HG02884 (cell line): ENCODE measurements around the gene TAS2R16.
"Not testable (repeated sequence)": the region's sequence is repeated elsewhere in the genome, so short reads cannot be mapped to it uniquely, and the experiment has no call there.

Source experiments
- ATAC-seq: cut with Tn5 transposase; IDR thresholded peaks from one replicate; pipeline ENCODE4 v1.9.1; 2021; ENCODE audit warnings: mild to moderate bottlenecking, moderate library complexity; ENCODE audit not compliant: unreplicated experiment

The TAS2R16 gene

DNA sequence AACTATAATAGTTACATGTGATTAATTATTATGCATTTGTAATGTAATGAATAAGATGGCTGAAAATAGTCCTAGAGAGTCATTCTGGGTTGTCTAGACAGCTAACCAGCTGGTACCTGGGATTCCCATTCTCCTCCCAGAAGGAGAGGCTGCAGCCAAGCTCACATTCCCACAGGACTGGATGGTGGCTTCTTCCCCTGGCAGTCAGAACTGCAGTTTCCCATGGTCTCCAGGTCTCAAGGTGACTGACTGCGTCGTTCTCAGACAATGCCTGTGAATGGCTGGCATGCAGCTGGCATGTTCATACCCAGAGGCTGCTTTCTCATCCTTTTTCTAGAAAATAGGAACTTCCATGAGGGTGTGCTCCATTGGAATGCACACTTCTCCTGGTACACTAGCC, 21.3 kb downstream of the TAS2R16 start:
- no peak for ATAC-seq

- no peak for ATAC-seq
These were observed 23.4 kb downstream of the TAS2R16 start for GRCh38 chr7:122972056-122972455.

- ATAC-seq, result no peak
These were observed 24.5 kb downstream of the TAS2R16 start for GRCh38 chr7:122970740-122971725.

DNA sequence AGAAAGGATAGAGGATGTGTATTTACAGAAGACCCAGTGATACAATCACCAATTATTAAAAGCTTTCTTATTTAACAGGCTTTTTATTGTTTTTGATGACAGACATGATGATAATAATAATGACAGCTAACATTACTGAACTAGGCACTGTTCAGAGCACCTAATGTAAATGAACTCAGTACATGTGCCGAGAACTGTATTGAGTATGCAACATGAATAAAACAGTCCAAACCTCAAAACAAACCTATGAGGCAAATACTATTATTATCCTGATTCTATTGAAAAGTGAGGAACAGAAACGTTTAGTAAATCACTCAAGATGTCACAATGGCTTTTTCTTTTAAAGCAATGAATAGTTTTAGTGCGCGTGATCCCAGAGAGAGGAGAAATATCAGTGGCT, 27.1 kb downstream of the TAS2R16 start:
- ATAC-seq, result no peak

GRCh38 chr7:122965306-122965705, 30.2 kb downstream of the TAS2R16 start:
- ATAC-seq, result no peak

- ATAC-seq, result not testable (repeated sequence)
These were observed 41.8 kb downstream of the TAS2R16 start for GRCh38 chr7:122953678-122954077.

- no peak for ATAC-seq
These were observed 44.5 kb downstream of the TAS2R16 start for GRCh38 chr7:122951006-122951405.

DNA sequence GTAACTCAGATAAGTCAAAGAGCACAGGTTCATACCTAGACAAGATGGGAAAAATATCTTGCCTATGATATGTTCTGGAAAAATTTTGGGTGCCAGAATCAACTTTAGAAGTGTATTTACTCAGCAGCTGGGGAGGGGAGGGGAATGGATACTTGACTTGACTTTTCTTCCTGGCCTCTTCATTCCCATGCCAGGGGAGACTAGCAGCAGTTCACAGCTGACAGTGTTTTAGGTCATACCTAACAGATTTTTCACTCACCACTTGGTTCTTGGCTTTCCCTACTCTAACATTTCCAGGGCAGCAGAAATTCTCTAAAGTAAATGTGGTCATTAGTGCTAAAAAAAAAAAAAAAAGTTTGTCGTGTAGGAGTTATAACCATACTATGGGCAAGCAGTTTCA, 46.3 kb downstream of the TAS2R16 start:
- no peak for ATAC-seq
